PC-3 (cell line): Measurements from ENCODE around the gene SAPCD2. TPM values are rescaled to one million over a fixed set of nuclear protein-coding genes. Genes with fewer than 3 reads are reported as not detected.

ENCODE experiments used
- ATAC-seq: fragments of 200-7000 bp; cut with Tn5 transposase; 2 replicates; pipeline ENCODE4 v1.9.1; 2020; ENCODE audit warnings: mild to moderate bottlenecking, moderate library complexity
- BruUV-seq: library from RNA; stranded (reverse); fragments of 400-500 nt; replicated peaks from 2 replicates; lab custom pipeline; 2021; lab: Mats Ljungman, UMichigan
- CTCF ChIA-PET: fragments of 300-600 bp; sonication (Branson Sonifier 250); formaldehyde crosslinking; loops from one replicate; lab custom pipeline; 2022; ENCODE audit warnings: antibody characterized with exemption; lab: Charles Lee
- POLR2A ChIA-PET: fragments of 300-600 bp; sonication (Branson Sonifier 250); formaldehyde crosslinking; loops from one replicate; lab custom pipeline; 2022; ENCODE audit warnings: antibody characterized with exemption; ENCODE audit not compliant: unreplicated experiment; lab: Charles Lee
- DNase-seq: peaks from one replicate; pipeline ENCODE4 v3.0.0-alpha.2; 2015
- H2AFZ ChIP-seq: fragments of 300-600 bp; sonication (generic); 2 replicates; pipeline ENCODE4 v1.6.0; 2016; ENCODE audit warnings: antibody characterized with exemption, low read length
- H3F3A ChIP-seq: fragments of 300-600 bp; sonication (generic); one replicate; pipeline ENCODE4 v1.6.0; 2017; ENCODE audit warnings: antibody characterized with exemption, low read length, control low read depth, mild to moderate bottlenecking; ENCODE audit not compliant: unreplicated experiment
- H3K27ac ChIP-seq: fragments of 300-600 bp; sonication (generic); 2 replicates; pipeline ENCODE4 v1.5.1; 2016; ENCODE audit warnings: mild to moderate bottlenecking, low read length
- H3K27me3 ChIP-seq: fragments of 300-600 bp; sonication (generic); 2 replicates; pipeline ENCODE4 v1.6.1; 2016; ENCODE audit warnings: low read length, mixed read lengths
- H3K36me3 ChIP-seq: fragments of 300-600 bp; sonication (generic); 2 replicates; pipeline ENCODE4 v1.6.1; 2016; ENCODE audit warnings: low read depth, mixed run types, low read length, mixed read lengths
- H3K4me1 ChIP-seq: fragments of 300-600 bp; sonication (generic); 2 replicates; pipeline ENCODE4 v1.5.1; 2016; ENCODE audit warnings: low read length; ENCODE audit not compliant: insufficient read depth
- H3K4me2 ChIP-seq: fragments of 300-600 bp; sonication (generic); 2 replicates; pipeline ENCODE4 v1.6.0; 2016; ENCODE audit warnings: low read length
- H3K4me3 ChIP-seq: fragments of 300-600 bp; sonication (generic); 2 replicates; pipeline ENCODE4 v1.5.1; 2016; ENCODE audit warnings: mild to moderate bottlenecking, low read length, mixed read lengths
- H3K79me2 ChIP-seq: fragments of 300-600 bp; sonication (generic); 2 replicates; pipeline ENCODE4 v1.6.1; 2017; ENCODE audit warnings: low read length, mixed read lengths
- H3K9ac ChIP-seq: fragments of 300-600 bp; sonication (generic); 2 replicates; pipeline ENCODE4 v1.6.0; 2016; ENCODE audit warnings: mild to moderate bottlenecking, low read length
- H3K9me2 ChIP-seq: fragments of 300-600 bp; sonication (generic); replicated peaks from 2 replicates; pipeline ENCODE4 v1.6.1; 2016; ENCODE audit warnings: mixed run types, low read length, mixed read lengths
- H3K9me3 ChIP-seq: fragments of 300-600 bp; sonication (generic); 2 replicates; pipeline ENCODE4 v1.6.1; 2016; ENCODE audit warnings: low read length, mixed read lengths
- H4K20me1 ChIP-seq: fragments of 300-600 bp; sonication (generic); 2 replicates; pipeline ENCODE4 v1.6.1; 2016; ENCODE audit warnings: low read length, mixed read lengths
- CTCF ChIP-seq: fragments of 300-600 bp; sonication (generic); conservative IDR thresholded peaks from 2 replicates; pipeline ENCODE4 v1.5.1; 2017; ENCODE audit warnings: antibody characterized with exemption, low read depth, mild to moderate bottlenecking, low read length
- EZH2 ChIP-seq: fragments of 300-600 bp; sonication (generic); IDR thresholded peaks from one replicate; pipeline ENCODE4 v1.6.1; 2017; ENCODE audit warnings: antibody characterized with exemption, mild to moderate bottlenecking, low read length; ENCODE audit not compliant: unreplicated experiment
- EZH2phosphoT487 ChIP-seq: fragments of 300-600 bp; sonication (generic); IDR thresholded peaks from 2 replicates; pipeline ENCODE4 v1.6.1; 2018; ENCODE audit warnings: mild to moderate bottlenecking, antibody characterized with exemption, low read length, borderline replicate concordance
- intact Hi-C: fragments of 100-400 bp; cut with micrococcal nuclease; formaldehyde crosslinking; loops from 2 replicates; pipeline ENCODE4 v1.9.0; 2023
- total RNA-seq: library from RNA; depleted of rRNA; stranded (reverse); fragments of >200 nt; gene quantifications from 2 replicates; pipeline ENCODE4 v1.2.3, GENCODE V29; 2014

SAPCD2 gene
- total RNA-seq, 1 experiment from 2014 or later, result 98.4 TPM

GRCh38 chr9:137111788-137112563 lies 41.6 kb upstream of the SAPCD2 start:
- ChIA-PET CTCF (no interaction called here), POLR2A (no interaction called here)
- Histone ChIP-seq H3K27me3 (no peaks in the 10 kb centered on the region), H4K20me1 (no peaks in the 10 kb centered on the region), H3K27ac (no peak overlapping the region), H3K4me3 (no peak overlapping the region), H3F3A (no peaks in the 10 kb centered on the region), H2AFZ (no peak overlapping the region), H3K36me3 (no peaks in the 10 kb centered on the region), H3K79me2 (no peaks in the 10 kb centered on the region), H3K4me2 (no peak overlapping the region), H3K4me1 (0 out of 2 replicates have a peak, but pooled peaks cover 5% of the 10 kb centered on the region), H3K9me2 (no peaks in the 10 kb centered on the region), H3K9me3 (no peaks in the 10 kb centered on the region), H3K9ac (no peak overlapping the region)
- BruUV-seq, result no TSS peak
- intact Hi-C loops, result no loop called here
- TF ChIP-seq EZH2 (no peak), EZH2phosphoT487 (no peak), CTCF (no peak)
- DNase-seq (no peak), ATAC-seq (no peak)

GRCh38 chr9:137110911-137111787 lies 40.8 kb upstream of the SAPCD2 start:
- Histone ChIP-seq H3K4me2 (no peak overlapping the region), H3F3A (no peaks in the 10 kb centered on the region), H3K9me2 (no peaks in the 10 kb centered on the region), H3K4me1 (0 out of 2 replicates have a peak, but pooled peaks cover 5% of the 10 kb centered on the region), H4K20me1 (no peaks in the 10 kb centered on the region), H3K27ac (no peak overlapping the region), H2AFZ (no peak overlapping the region), H3K9me3 (no peaks in the 10 kb centered on the region), H3K9ac (no peak overlapping the region), H3K79me2 (no peaks in the 10 kb centered on the region), H3K27me3 (no peaks in the 10 kb centered on the region), H3K36me3 (no peaks in the 10 kb centered on the region), H3K4me3 (no peak overlapping the region)
- TF ChIP-seq EZH2phosphoT487 (no peak), CTCF (no peak), EZH2 (no peak)
- intact Hi-C loops, result no loop called here
- ChIA-PET CTCF (no interaction called here), POLR2A (no interaction called here)
- BruUV-seq, result no TSS peak
- DNase-seq (no peak), ATAC-seq (no peak)
